Brain microvascular endothelial cell (primary cell): ENCODE data around the gene EEF2.

ENCODE experiments used
- DNase-seq: peaks from one replicate; pipeline ENCODE4 v3.0.0-alpha.2; 2020
- H3K27ac ChIP-seq: fragments of 250-450 bp; sonication (Bioruptor Pico); 2 replicates; pipeline ENCODE4 v1.5.1; 2020; ENCODE audit warnings: mild to moderate bottlenecking, moderate library complexity
- H3K27me3 ChIP-seq: fragments of 250-450 bp; sonication (Bioruptor Pico); replicated peaks from 2 replicates; pipeline ENCODE4 v1.5.1; 2020; ENCODE audit warnings: mild to moderate bottlenecking
- H3K36me3 ChIP-seq: fragments of 250-450 bp; sonication (Bioruptor Pico); replicated peaks from 2 replicates; pipeline ENCODE4 v1.5.1; 2020; ENCODE audit warnings: mild to moderate bottlenecking
- H3K4me3 ChIP-seq: 2 replicates; pipeline ENCODE4 v1.5.1; 2011; ENCODE audit warnings: low read depth, mild to moderate bottlenecking, control low read depth, low read length, moderate library complexity
- CTCF ChIP-seq: IDR thresholded peaks from 2 replicates; pipeline ENCODE4 v1.5.1; 2011; ENCODE audit warnings: low read depth, mild to moderate bottlenecking, moderate library complexity, low read length, control low read depth, inconsistent platforms; ENCODE audit errors: missing control alignments
- in situ Hi-C: cut with HindIII; loops from 2 replicates; pipeline ENCODE4 v1.10.0; 2017; ENCODE audit warnings: low sequenced_read_pairs, low pct_ligation_motif_present

EEF2 gene

GRCh38 chr19:3984908-3985642 is at the start of gene EEF2:
Gene EEF2 (minus strand): TSS chr19:3985463. CDS start chr19:3985380, 83 bp downstream.
- Histone ChIP-seq H3K27me3 (no peaks in the 10 kb centered on the region), H3K36me3 (peaks cover 48% of the 10 kb centered on the region), H3K4me3 (peak within 1 kb of the TSS; percentile 100), H3K27ac (peak within 1 kb of the TSS; percentile 96)
- TF ChIP-seq CTCF, result no peak
- in situ Hi-C loops, result no loop called here
- peak; percentile 64 for DNase-seq

DNA sequence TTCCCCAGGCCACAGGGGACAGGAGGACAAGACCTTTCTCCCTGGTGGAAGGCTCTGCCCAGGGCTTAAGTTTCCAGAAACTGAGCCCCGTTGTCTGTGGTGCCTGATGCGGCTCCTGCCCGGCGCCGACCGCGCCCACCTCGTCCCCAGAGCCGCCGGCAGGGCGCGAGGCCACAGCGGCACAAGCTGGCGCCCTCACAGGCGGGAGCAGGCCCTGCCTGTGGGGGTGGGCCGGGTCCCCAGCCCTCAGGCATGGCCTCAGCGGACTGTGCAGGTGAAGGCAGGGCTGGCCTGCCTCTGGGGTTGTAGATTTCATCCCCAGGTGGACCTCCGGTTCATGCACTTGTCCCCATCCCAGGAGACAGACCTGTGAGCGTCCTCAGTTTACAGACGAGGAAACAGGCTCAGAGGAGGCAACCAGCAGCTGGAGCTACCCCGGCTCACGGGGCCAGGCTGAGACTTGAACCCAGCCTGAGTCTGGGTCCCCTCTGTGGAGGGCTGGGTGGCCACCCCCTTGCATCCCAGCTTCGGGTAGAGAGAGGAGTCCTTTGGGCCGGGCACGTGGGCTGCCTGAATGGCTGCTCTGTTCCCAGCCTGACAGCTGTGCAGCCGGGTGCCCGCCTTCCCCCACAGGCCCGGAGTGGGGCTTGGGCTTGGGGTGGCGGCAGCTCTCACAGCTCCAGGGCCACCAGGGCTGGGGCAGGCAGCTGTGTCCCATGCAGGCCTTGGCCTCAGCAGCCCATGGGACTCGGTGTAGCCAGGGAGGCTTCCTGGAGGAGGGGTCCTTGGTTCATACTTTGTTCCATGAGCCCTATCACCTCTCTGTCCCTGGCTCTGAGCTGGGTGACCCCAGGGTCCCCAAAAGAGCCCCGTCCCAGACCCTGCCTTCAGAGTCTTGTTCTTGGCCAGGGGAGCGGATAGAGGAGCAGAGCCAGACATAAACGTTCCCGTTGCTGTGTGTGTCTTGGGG is 49.1 kb upstream of the EEF2 start:
- TF ChIP-seq CTCF, result no peak
- H3K36me3 ChIP-seq, result peaks cover 33% of the 10 kb centered on the region
- no peak overlapping the region for H3K4me3 ChIP-seq
- H3K27me3 ChIP-seq, result no peaks in the 10 kb centered on the region
- DNase-seq, result no peak
- in situ Hi-C loops, result no loop called here
- no peak overlapping the region for H3K27ac ChIP-seq

DNA sequence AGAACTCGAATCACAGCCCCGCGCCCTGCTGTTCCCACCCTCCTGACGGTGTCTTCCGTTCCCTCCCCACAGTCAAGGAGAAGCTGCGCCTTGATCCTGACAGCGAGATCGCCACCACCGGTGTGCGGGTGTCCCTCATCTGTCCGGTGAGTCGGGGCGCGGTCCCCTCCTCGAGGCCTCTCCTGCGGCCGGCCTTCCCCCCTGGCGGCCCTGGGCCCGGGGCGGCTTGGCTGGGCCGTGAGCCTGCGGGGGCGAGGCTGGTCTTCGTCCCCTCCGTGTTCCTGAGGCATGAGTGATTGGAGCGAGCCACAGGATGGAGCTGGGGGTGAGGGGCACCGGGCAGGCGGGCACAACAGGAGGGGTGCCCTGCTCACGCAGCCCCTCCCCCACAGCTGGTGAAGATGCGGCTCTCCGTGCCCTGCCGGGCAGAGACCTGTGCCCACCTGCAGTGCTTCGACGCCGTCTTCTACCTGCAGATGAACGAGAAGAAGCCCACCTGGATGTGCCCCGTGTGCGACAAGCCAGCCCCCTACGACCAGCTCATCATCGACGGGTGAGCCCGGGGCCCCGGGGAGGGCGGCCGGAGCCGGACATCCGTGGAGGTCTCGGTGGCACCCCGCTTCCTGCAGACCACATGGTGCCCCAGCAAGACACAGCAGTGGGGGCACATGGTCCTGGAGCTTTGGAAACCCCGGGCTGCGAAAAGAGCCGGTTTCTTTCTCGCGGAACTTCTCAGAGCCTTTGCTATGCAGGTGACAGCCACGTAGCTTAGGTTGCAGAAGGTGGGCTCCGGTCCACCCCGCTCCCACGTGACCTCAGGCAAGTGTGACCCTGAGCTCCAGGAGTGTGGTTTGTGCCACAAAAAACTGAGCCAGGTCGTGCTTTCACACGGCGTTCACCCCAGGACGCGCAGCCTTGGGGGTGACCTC is 48.0 kb upstream of the EEF2 start:
- H3K27me3 ChIP-seq, result no peaks in the 10 kb centered on the region
- H3K4me3 ChIP-seq, result no peak overlapping the region
- in situ Hi-C loops, result no loop called here
- peaks cover 39% of the 10 kb centered on the region for H3K36me3 ChIP-seq
- no peak for DNase-seq
- TF ChIP-seq CTCF, result no peak
- H3K27ac ChIP-seq, result no peak overlapping the region

- DNase-seq, result no peak
- Histone ChIP-seq H3K27ac (no peak overlapping the region), H3K4me3 (no peak overlapping the region), H3K36me3 (peaks cover 35% of the 10 kb centered on the region), H3K27me3 (no peaks in the 10 kb centered on the region)
- in situ Hi-C loops, result no loop called here
- TF ChIP-seq CTCF, result no peak
Measured at GRCh38 chr19:4032436-4032835, 47.2 kb upstream of the EEF2 start.

GRCh38 chr19:4031420-4031819 is 46.2 kb upstream of the EEF2 start:
- DNase-seq, result no peak
- H3K36me3 ChIP-seq, result peaks cover 28% of the 10 kb centered on the region
- no peak for TF ChIP-seq CTCF
- H3K4me3 ChIP-seq, result no peak overlapping the region
- H3K27ac ChIP-seq, result no peak overlapping the region
- in situ Hi-C loops, result no loop called here
- H3K27me3 ChIP-seq, result no peaks in the 10 kb centered on the region
